Gastroesophageal sphincter (tissue), 4 donors: ENCODE results near the gene LATS2. TPM values are rescaled to one million over a fixed set of nuclear protein-coding genes. Genes with fewer than 3 reads are reported as not detected.

ENCODE experiments used
- ATAC-seq: fragments of 150-250 bp; one replicate; pipeline ENCODE4 v1.9.1; 2016; ENCODE audit warnings: mild to moderate bottlenecking, moderate library complexity
- H3K27ac ChIP-seq, 4 donors: fragments of 200-600 bp; sonication (generic) in 3 of 4; 1 replicate in 3 of 4; 2 replicates in 1 of 4; pipeline ENCODE4 v1.5.1; 2016 to 2019
- H3K27me3 ChIP-seq: fragments of 200-600 bp; sonication (generic); one replicate; pipeline ENCODE4 v1.5.1; 2019
- H3K36me3 ChIP-seq, 2 donors: fragments of 200-600 bp; sonication (generic); one replicate each; pipeline ENCODE4 v1.5.1; 2019; ENCODE audit warnings: control low read depth in 1 of 2
- H3K4me1 ChIP-seq, 3 donors: fragments of 200-600 bp; sonication (generic); 1 replicate in 2 of 3; 2 replicates in 1 of 3; pipeline ENCODE4 v1.5.1; 2016 to 2019; ENCODE audit warnings: control low read depth in 2 of 3
- H3K4me3 ChIP-seq, 2 donors: fragments of 200-600 bp; sonication (generic); one replicate each; pipeline ENCODE4 v1.5.1; 2019; ENCODE audit warnings: mild to moderate bottlenecking in 1 of 2, moderate library complexity in 1 of 2
- H3K9me3 ChIP-seq, 3 donors: fragments of 200-600 bp; sonication (generic); one replicate each; pipeline ENCODE4 v1.5.1; 2017 to 2019; ENCODE audit warnings: control low read depth in 2 of 3
- EP300 ChIP-seq: sonication (generic); formaldehyde crosslinking; IDR thresholded peaks from one replicate; pipeline ENCODE4 v1.6.1; 2017; ENCODE audit warnings: antibody characterized with exemption, mild to moderate bottlenecking
- POLR2A ChIP-seq, 2 donors: fragments of 450-650 bp; IDR thresholded peaks; one replicate each; pipeline ENCODE4 v1.6.1; 2017; ENCODE audit warnings: antibody characterized with exemption in 2 of 2, mild to moderate bottlenecking in 2 of 2, moderate library complexity in 1 of 2
- POLR2AphosphoS5 ChIP-seq: sonication (generic); formaldehyde crosslinking; IDR thresholded peaks from one replicate; pipeline ENCODE4 v1.6.1; 2017; ENCODE audit warnings: antibody characterized with exemption
- WGBS, 2 donors: methylation state at CpG; one replicate each; pipeline ENCODE4 v1.1.5; 2018; ENCODE audit warnings: low coverage in 1 of 2; 5-methylcytosine and 5-hydroxymethylcytosine counted together
- total RNA-seq, 4 donors: library from RNA; depleted of rRNA; stranded (reverse); fragments of >200 nt; gene quantifications; one replicate each; pipeline ENCODE4 v1.1.0, GENCODE V29; 2016
- TF ChIP-seq, protein P1 (sequence below), 4 experiments: fragments of 200-600 bp in 2 of 4; fragments of 450-650 bp in 2 of 4; sonication (generic) in 1 of 4; IDR thresholded peaks; one replicate each; pipeline ENCODE4 v1.5.1; 2017 to 2019; ENCODE audit warnings: antibody characterized with exemption in 4 of 4, mild to moderate bottlenecking in 2 of 4, moderate library complexity in 2 of 4

Gene LATS2
- total RNA-seq, 4 donors from 2014 or later: 42.2 to 95.4 (median 56.5) TPM

DNA sequence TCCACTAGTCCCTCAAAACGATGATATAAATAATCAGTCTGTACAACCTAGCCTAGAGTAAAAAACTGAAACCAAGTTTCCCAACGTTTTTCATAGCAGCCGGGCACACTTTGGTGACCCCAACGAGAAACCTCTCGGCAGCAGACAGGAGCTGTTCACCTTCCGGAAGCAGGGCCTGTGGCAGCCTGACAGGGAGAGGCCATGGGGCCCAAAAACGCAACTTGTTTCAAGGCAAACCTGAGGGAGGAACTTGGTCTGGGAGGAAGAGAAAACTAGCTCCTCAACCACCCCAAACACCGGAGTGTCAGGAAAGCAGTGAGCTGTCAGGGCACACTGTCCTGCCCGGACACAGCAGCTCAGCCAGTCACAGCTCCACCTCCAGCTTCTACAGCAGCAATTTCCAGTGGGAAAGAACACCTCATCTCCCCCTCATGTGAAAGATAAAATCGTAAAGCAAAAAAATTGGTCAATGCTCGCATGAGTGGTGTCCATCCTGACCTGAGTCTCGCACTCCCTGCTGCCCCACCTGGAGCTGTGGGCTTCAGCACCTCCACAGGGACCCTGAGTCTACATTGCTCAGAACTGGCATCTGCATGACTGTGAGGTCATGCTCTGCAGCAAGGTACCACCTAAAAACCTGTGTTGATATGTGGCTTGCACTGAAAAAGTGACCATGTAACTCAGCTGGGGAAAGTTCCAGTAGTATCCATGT lies 40.6 kb upstream of the LATS2 start:
- 76 to 93% methylated on average over 2 to 6 of the region's 12 CpGs for WGBS, 2 donors
- Histone ChIP-seq H3K36me3 (no peaks in the 10 kb centered on the region), H3K27ac (no peak overlapping the region), H3K27me3 (no peaks in the 10 kb centered on the region), H3K4me3 (no peak overlapping the region), H3K9me3 (no peaks in the 10 kb centered on the region), H3K4me1 (no peaks in the 10 kb centered on the region)
- TF ChIP-seq EP300 (no peak), POLR2A (IDR thresholded peaks at IDR 0.05) (no peak), POLR2AphosphoS5 (no peak)
- TF ChIP-seq, protein P1, sequence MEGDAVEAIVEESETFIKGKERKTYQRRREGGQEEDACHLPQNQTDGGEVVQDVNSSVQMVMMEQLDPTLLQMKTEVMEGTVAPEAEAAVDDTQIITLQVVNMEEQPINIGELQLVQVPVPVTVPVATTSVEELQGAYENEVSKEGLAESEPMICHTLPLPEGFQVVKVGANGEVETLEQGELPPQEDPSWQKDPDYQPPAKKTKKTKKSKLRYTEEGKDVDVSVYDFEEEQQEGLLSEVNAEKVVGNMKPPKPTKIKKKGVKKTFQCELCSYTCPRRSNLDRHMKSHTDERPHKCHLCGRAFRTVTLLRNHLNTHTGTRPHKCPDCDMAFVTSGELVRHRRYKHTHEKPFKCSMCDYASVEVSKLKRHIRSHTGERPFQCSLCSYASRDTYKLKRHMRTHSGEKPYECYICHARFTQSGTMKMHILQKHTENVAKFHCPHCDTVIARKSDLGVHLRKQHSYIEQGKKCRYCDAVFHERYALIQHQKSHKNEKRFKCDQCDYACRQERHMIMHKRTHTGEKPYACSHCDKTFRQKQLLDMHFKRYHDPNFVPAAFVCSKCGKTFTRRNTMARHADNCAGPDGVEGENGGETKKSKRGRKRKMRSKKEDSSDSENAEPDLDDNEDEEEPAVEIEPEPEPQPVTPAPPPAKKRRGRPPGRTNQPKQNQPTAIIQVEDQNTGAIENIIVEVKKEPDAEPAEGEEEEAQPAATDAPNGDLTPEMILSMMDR (IDR thresholded peaks at IDR 0.05): no peak
- no peak for ATAC-seq

DNA sequence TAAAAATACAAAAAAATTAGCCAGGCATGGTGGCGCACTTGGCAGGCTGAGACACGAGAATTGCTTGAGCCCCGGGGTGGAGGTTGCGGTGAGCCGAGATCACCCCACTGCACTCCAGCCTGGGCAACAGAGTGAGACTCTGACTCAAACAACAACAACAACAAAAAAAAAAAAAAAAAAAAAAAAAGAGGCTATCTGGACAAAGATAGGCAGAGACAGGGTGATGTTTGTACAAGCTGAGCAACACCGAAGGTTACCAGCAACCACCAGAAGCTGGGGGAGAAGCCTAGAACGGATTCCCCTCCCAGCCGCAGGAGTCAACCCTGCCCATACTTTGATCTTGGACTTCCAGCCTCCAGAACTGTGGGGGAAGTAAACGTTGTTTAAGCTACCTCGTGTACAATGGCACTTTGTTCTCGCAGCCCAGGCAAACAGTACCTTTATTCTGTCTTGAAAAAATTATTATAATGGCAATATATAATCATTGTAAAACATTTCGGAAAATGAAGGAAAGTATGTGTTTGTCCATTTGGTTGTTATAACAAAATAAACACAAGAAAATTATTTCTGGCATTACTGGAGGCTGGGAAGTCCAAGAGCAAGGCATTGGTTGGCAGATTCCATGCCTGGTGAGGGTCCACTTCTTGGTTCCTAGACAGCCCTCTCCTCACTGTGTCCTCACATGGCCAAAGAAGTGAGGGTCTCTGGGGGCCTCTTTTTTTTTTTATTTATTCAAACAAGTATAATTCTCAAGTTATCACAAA lies 39.8 kb upstream of the LATS2 start:
- TF ChIP-seq, protein P1 (IDR thresholded peaks at IDR 0.05): no peak
- TF ChIP-seq EP300 (no peak), POLR2AphosphoS5 (no peak), POLR2A (IDR thresholded peaks at IDR 0.05) (no peak)
- Histone ChIP-seq H3K27ac (no peak overlapping the region), H3K4me1 (no peaks in the 10 kb centered on the region), H3K27me3 (no peaks in the 10 kb centered on the region), H3K9me3 (no peaks in the 10 kb centered on the region), H3K4me3 (no peak overlapping the region), H3K36me3 (no peaks in the 10 kb centered on the region)
- WGBS, 2 donors: 75 to 79% methylated on average over 7 to 9 of the region's 12 CpGs
- ATAC-seq: no peak

DNA sequence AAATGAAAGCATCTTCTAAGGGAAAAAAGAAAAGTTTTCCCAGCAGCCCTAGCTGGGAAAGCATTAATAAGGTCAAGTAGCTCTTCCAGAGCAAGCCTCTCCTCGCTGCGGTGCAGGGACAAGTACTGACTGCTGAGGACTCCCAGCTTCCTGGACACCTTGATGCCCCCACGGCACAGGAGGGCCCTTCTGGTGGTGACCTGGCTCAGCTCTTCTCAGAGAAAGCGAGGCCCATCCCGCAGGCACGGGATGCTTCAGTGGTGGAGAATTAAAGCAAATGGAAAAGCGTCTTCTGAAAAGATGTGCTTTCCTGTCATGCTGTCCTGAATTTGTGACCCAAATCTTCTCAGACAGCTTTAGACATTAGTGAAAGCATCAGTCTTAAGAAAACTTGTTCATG lies 38.8 kb upstream of the LATS2 start:
- 90 to 96% methylated on average over 4 to 5 of the region's 7 CpGs for WGBS, 2 donors

DNA sequence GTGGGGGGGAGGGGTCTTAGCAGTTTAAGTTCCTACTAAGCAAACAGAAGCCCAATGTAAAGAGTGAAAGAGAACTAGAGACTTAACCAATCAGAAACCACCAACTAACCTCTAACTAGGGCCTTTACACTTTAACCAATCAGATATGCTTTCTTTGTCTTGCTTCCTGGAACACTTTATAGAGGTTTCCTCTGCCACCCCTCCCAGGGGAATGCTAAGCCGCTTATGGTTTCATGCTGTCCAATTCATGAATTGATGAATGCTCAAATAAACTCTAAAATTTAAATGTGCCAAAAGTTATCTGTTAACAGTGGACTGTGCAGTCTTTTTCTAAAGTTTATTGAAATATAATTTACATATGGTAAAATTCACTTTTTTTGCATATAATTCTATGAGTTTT lies 33.9 kb upstream of the LATS2 start:
- Histone ChIP-seq H3K27me3 (no peaks in the 10 kb centered on the region), H3K36me3 (no peaks in the 10 kb centered on the region), H3K27ac (no peak overlapping the region), H3K4me3 (no peak overlapping the region), H3K4me1 (no peaks in the 10 kb centered on the region), H3K9me3 (no peaks in the 10 kb centered on the region)
- TF ChIP-seq POLR2A (IDR thresholded peaks at IDR 0.05) (no peak), EP300 (no peak), POLR2AphosphoS5 (no peak)
- TF ChIP-seq, protein P1 (IDR thresholded peaks at IDR 0.05): no peak
- ATAC-seq: no peak
- WGBS, 2 donors: 22 to 57% methylated on average over 1 of the region's 1 CpG

More for the DNA sequence above, 38.8 kb upstream of the LATS2 start:
- no peak overlapping the region for H3K4me3 ChIP-seq
- no peak overlapping the region for H3K27ac ChIP-seq
- TF ChIP-seq, protein P1 (IDR thresholded peaks at IDR 0.05): no peak
- TF ChIP-seq POLR2AphosphoS5 (no peak), POLR2A (IDR thresholded peaks at IDR 0.05) (no peak), EP300 (no peak)
- no peak for ATAC-seq
- no peaks in the 10 kb centered on the region for H3K9me3 ChIP-seq
- H3K36me3 ChIP-seq: no peaks in the 10 kb centered on the region
- no peaks in the 10 kb centered on the region for H3K4me1 ChIP-seq
- no peaks in the 10 kb centered on the region for H3K27me3 ChIP-seq
